Esophagus muscularis mucosa (tissue), 4 donors: ENCODE measurements around the gene ITGBL1.
A peak's percentile ranks its signal among the peaks of the same experiment; 100 is the strongest.

Experiments
- CTCF ChIP-seq, 3 experiments: fragments of 200-600 bp in 2 of 3; fragments of 450-650 bp in 1 of 3; sonication (generic) in 2 of 3; IDR thresholded peaks; one replicate each; pipeline ENCODE4 v1.5.1; 2017 to 2019; ENCODE audit warnings: antibody characterized with exemption in 3 of 3, mild to moderate bottlenecking in 2 of 3, moderate library complexity in 1 of 3
- EP300 ChIP-seq: sonication (generic); formaldehyde crosslinking; IDR thresholded peaks from one replicate; pipeline ENCODE4 v1.6.1; 2017; ENCODE audit warnings: antibody characterized with exemption
- POLR2A ChIP-seq: fragments of 450-650 bp; IDR thresholded peaks from one replicate; pipeline ENCODE4 v1.6.1; 2017; ENCODE audit warnings: antibody characterized with exemption, moderate library complexity, mild to moderate bottlenecking, low read depth
- POLR2AphosphoS5 ChIP-seq, 2 donors: sonication (generic); formaldehyde crosslinking; IDR thresholded peaks; one replicate each; pipeline ENCODE4 v1.6.1; 2017; ENCODE audit warnings: antibody characterized with exemption in 2 of 2

- TF ChIP-seq CTCF (IDR thresholded peaks at IDR 0.05): no peak
- no peak for TF ChIP-seq POLR2A
- no peak for TF ChIP-seq EP300
- TF ChIP-seq POLR2AphosphoS5 (IDR thresholded peaks at IDR 0.05): peak in 1 of 2 donors; percentile 55
Observed at GRCh38 chr13:101700598-101700997, 248.1 kb downstream of the ITGBL1 start.
